Amniotic epithelial cell (primary cell): Measurements from ENCODE around the gene CCDC116.
"Not testable (repeated sequence)": the region's sequence is repeated elsewhere in the genome, so short reads cannot be mapped to it uniquely, and the experiment has no call there.

Experiments
- DNase-seq: peaks from one replicate; pipeline ENCODE4 v3.0.0-alpha.2; 2010; ENCODE audit warnings: low read depth

The CCDC116 gene, protein sequence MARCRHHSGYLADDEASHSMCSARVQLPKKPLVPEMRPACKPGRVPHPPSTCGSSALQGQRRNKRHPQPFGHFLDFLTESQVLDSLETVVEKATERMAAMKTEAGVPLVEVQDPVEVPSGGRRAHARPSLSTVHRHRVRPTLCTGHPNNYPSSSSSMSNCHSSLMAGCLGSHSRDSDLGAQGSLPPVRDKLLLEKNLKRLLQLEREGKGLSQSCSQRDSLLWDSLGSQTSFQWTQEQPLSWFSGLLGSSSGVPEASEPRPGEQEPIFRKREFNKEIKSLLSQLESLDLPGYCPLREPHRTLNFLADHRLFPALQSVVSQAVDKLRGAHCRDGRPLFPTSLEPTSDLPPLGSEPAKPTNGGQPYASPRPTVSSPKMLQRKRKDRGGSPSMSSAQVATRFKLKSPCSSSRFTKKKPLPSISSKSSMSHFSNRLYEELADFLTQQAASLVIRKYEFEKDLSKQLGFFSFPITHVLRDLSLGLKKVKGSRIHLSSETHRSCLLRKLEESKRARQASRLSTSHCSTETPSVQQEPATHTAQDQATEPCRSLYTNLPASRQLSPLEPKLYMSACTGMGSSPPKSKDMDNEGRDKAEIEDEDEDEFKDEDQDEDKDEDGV

DNA sequence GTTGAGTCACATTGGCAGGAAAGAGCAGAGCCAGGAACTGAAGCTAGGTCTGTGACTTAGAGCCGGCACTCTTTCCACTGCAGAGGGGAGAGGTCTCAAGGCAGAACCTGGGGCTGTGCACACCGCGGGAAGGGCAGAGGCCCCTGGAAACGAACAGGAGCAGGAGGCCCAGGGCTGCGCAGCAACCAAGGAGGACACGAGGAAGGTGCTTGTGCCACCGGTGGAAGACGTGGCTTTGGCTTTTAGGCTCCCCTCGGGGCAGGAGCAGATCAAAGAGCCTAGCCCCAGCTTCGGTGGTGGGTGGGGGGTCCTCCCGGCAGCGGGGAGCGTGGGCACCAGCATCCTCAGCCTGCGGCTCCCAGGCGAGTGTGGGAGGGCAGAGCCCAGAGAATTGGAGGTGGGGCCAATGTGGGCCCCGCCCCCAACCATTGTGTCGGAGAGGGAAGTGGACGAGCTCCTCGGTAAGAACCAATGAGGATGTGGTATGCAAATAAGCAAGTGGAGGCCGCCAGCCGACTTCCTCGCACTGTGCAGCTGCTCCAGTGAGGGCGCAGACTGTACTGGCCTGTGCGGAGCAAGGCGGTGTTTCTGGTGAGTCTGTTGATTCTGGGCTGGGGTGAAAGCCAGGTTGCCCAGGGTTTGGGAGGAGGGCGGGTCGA is at the start of gene CCDC116:
TSS of gene CCDC116 (plus strand) at position 524 of the 659 bp plus-strand sequence. CDS start 422 bp downstream, outside the sequence.
- no peak for DNase-seq

DNA sequence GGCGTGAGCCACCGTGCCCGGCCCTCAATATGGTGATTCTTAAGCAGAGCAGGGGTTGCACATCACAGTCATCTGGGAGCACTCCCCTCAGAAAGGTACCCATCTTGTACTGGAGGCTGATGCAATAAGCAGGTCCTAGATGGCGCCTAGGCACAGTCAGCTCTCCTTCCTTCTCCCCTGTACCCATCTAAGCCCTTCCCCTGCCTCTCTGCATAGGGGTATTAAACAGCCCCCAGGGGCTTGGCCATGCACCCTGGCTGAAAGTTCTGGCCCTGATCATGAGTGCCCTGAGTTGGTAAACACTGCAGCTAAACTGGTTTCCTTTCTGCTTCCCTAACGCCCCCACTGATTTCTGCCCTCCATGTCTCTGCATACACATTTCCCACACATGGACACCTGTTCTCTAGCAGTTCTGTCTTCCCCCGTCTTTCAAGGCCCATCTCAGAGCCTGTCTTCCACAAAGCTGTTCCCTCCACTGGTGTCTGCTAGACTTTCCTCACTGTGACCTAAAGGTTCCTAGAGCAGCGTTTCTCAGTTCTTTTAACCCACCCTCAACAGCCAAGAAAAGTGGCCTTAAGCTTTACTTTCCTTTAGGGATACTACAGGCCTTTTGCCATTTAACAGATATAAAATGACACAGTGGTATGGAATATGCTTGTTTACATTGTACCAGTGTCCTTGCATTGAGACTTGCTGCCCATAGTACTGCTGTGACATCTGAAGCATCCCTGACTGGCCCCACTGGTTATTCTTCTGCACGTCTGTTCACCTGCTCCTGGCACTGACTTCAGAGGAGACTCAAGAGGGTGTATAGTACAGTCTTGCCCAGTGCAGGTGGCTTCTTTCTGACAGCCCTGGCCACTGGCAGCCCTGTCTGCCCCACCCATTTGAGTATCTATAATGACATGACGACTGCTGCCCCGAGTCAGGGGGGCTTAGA is 49.5 kb upstream of the CCDC116 start:
- DNase-seq = no peak

DNA sequence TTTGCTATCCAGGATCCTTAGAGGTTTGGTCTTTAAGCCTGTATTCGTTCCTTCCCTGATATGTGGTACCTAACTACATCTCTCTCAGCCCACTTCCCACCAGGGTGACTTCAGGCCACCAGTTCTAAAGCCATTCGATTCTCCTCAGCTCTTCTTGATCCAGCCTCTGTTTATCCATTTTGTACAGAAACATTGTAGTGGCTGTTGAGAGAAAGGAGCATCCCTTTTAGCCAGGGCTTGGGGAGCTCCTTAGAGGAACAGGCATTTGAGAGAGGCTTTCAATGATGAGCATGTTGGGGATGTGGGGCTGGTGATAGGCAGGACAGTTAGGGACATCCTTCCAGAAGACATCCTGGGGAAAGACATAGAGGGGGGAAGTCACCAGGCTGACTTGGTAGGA is 47.2 kb upstream of the CCDC116 start:
- DNase-seq = no peak

DNA sequence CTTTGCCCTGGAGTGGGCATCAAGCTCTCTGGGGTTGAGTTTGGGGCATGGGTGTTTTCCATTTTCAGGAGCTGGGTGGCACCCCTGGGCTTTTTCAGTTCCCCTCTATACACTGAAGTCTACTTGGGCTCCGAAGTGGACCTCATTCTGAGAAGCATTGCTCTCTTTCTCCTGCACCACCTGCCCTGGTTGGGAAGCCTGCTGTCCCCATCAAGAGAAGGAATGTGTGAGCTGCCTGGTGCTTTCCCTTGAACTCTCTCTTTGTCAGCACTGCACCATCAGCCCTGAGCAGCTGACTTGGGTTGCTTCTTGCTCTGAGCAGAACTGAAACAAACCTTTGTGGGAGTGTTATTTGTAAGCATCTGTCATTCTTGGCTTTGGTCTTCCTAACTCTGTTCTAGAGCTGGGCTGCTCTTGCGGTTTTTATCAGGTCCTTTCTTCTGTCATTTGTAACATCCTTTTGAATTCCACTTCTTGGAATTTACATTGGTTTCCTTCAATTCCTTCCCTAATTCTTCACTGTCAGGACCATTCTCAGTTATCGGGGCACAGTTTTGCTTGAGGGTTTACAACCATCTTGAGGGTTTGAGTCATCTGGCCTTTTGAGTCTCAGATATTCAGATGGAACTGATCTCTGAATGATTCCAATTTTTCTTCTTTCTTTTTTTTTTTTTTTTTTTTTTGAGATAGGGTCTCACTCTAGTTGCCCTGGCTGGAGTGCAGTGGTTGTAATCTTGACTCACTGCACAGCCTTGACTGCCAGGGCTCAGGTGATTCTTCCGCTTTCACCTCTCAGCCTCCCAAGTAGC is 44.6 kb upstream of the CCDC116 start:
- peak; percentile 85 for DNase-seq

DNA sequence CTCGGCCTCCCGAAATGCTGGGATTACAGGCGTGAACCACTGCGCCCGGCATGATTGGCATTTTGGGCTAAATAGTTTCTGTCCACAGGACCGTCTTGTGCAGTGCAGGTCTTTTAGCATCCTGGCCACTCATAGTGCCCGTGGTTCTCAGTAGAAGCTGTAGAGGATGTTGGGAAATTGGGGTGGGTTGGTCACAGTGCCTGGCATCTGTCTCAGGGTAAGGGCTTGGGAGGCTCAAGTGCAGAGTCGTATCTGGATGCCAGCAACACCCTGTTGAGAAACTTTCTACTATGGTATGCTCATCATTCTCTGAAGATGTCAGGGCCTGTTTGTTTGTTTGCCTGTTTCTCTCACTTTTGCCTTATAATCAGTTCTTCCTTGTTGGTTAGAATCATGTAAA is 43.2 kb upstream of the CCDC116 start:
- peak; percentile 64 for DNase-seq

DNA sequence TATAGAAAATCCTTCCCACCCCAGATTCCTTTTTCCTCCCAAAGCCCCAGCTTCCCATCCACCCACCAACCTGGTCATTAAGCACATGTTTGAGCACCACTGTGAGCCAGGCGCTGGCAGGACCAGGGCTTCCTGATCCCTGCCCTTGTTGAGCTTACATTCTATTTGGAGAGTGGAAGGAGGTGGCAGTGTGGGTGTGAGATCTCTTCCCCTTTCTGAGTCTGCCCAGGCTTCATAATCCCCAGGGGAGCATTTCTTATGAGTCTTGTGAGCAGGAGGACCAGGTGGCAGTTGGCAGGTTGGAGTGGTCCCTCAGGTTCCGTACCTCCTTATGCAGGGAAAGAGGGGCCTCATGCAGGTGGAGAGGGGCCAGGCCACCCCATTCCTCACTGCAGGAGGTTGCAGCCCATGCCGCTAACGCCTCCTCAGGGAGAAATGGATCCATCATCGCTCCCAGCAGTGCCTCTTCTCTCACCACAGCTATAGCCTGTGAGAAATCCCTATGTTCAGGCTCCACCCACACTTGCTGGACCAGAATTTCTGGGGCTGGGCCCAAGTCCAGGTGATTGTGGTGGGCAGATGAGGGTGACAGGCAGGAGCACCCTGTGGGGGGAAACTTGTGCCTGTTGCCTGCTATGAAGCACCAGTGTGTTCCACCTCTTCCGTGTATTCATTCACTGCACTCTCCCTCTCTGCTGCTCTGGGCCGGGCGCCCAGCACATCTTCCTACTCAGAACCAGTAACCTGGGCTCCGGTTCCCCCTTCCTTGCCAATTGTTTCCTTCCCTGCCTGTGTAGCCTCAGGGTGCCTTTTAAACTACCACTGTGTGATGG is 41.5 kb upstream of the CCDC116 start:
- no peak for DNase-seq

DNA sequence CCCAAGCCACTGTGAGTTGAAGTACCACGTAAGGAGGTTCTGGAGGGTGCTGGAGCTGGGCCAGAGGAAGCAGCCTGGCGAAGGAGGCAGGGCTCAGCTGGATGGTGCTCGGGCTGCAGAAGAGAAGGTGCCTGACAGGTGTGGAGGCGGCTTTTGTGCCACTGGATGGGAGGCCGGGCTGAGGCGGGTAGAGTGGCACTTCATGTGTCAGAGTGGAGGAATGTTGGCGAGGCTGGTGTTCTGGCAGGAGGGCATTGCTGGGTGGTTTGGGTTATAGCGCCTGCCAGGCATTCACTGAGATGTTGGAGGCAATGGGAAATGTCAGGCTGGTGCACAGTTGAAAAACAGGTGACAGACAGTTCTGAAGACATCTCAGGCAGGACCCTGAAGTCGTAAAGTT is 40.9 kb upstream of the CCDC116 start:
- no peak for DNase-seq

DNA sequence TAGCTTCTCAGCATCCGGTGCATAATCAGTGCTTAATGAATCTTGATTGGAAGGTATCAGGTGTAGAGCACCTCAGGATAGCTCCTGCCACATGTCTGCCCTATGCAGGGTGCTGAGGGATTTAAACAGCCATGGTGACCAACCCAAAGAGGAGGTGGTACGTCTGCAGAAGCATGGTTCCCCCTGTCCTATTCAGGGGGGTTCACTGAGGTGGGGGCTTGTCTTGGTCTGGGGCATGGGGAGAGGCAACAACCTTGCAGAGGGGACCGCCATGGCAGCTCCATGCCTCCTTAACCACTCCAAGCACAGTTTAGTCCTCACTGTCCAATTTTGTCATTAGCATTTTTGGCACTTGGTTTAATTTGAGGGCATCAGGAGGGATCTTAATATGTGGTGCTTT is 40.1 kb upstream of the CCDC116 start:
- DNase-seq = no peak

DNA sequence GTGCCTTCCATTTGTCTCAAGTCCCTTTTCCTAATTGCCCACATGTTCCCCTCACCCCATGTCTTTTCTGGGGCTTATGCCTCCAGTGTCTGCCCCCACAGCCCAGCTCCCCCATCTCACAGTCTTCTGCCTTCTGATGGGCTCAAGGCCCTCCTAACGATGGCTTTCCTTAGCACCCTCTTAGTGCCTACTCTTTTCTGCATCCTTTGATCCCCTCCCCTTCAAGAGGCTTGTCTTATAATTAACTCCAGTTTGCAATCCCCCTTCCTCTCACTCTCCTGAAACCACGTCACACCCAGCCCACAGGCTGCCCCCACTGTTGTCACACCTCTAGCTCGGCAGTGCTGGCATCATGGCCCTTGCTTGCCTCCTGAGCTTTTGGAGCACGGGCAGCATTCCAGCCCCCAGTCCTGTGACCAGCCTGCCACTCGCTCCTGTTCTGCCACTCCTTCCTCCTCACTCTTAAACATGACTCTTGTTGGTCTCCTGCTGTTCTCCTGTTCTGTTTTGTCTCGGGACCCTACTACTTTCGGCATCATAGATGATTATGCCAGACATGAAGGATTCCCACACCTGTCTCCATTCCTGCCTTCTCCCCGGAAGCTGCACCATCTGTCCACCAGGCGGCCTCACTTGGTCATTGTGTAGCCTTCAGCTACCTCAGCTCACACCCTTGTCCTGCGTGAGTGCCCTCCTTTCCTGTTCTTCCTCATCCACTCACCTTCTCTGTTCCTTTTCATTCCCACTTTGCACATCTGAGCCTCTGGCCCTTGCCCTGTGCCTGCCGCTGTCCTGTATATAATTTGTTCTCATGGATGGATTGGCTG is 38.9 kb upstream of the CCDC116 start:
- no peak for DNase-seq

DNA sequence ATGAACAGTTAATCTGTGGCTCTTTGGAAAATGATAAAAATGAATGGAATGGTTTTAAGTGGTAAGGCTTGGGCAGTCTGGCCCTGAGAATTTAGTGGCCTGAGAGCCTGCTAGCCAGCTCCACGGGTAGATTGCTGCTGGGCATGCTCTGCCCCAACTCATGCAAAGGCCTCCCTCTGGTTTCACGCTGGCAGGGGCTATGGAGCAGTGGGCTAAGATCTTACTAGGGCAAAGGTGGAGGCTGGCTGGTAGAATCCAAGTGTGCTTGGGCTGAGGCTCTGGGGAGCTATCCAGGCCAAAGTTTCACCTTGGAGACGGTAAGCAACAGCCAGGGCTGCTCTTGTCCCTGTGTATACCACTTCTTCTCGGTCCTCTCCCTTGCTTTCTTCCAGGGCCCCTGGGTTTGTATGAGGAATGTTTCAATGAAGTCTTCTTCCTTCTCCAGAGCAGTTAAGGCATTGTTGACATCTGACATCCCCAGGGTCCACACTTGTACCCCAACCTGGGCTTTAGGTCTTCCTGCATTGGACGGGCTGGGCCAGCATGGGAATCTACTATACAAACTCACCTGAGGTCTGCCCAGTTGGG is 37.6 kb upstream of the CCDC116 start:
- DNase-seq = peak; percentile 55

DNA sequence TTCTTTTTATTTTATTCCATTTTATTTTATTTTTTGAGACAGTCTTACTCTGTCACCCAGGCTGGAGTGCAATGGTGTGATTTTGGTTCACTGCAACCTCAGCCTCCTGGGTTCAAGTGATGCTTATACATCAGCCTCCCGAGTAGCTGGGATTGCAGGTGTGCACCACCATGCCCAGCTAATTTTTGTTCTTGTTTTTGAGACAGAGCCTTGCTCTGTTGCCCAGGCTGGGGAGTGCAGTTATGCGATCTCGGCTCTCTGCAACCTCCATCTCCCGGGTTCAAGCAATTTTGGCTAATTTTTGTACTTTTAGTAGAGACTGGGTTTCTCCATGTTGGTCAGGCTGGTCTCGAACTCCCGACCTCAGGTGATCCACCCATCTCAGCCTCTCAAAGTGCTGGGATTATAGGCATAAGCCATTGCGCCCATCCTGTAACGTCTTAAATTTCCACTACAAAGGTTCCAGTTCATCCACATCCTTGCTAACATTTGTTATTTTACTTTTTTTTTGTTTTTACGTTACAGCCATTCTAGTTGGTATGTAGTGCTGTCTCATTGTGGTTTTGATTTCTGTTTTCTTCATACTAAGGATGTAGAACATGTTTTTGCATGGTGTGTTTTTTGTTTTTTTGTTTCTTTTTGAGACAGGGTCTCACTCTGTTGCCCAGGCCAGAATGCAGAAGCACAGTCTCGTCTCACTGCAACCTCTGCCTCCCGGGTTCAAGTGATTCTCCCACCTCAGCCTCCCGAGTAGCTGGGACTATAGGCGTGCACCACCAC is 36.0 kb upstream of the CCDC116 start:
- not testable (repeated sequence) for DNase-seq

DNA sequence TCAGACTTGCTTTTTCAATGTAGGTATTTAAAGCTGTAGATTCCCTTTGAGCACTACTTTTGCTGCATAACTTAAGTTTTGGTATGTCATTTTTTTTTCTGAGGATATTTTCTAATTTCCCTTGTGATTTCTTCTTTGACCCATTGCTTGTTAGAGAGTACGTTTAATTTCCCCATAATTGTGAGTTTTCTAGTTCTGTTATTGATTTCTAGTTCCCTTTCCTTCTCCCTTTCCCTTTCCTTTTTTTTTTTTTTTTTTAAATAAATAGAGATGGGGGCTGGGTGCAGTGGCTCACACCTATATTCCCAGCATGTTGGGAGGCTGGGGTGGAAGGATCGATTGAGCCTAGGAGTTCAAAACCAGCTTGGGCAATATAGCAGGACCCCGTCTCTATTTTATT is 34.3 kb upstream of the CCDC116 start:
- DNase-seq = no peak

DNA sequence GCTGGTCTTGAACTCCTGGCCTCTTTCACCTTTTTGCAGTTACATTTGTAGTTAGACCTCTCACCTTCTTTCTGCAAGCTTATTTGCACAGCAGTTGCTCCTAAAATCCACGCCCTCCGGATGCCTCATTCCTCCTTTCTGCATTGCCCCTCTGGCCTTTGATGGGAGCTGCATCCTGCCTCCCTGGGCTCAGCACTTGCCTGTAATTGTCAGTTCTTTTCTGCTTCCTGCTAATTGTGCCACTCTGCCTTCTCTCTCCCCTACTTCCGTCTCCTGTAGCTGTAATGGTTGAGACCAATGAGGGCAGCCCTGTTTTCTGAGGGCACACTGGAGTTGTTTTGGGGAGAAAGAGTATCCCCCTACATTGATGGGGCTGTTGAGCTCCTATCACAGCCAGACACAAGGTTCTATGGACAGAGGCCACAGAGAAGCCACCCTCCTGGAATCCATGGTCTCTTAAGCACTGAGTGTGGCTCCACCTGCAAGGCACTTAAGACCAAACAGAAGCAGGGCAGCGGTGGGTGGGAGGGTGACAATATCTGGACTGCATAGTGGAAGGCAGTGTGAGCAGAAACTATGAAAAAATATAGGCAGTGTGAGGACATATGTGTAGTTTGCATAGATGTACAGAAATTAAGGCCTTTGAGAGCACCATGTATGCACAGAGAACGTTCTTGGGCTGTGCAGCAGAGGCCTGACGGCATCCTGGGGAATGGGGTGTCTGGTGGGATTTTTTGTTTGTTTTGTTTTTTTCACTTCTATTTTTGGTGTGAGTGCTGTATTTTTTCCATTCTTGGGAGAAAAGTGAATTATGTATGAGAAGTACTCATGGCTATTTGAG is 33.3 kb upstream of the CCDC116 start:
- no peak for DNase-seq

DNA sequence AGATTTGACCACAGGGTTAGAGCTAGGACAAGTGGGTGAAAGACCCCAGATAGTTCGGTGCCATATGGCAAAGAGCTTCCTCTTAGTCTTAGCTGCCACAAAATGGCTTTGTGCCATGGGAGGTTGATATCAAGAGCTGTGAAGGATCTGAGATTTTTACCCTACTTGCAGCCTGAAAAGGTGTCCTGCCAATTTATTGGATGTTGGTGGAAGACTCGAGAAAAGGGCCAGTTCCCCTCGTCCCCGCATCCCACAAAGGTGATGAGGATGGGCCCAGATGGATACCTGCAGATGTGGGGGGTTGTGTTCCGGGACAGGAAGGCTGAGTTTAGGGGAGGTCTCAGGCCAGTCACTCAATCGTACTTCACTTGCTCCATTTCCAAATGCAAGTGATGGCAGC is 30.0 kb upstream of the CCDC116 start:
- no peak for DNase-seq

DNA sequence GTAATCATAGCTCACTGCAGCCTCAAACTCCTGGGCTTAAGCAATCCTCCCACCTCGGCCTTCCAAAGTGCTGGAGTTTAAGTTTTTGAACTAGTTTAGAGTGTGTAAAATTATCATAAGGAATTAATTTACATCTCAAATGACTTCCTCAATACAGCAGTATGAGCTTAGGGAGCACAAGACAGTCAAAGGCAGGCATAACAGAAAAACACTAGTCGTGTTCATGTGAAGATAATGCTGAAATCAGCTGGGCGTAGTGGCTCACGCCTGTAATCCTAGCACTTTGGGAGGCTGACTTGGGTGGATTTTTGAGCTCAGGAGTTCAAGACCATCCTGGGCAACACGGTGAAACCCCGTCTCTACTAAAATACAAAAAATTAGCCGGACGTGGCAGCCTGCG is 28.6 kb upstream of the CCDC116 start:
- DNase-seq = no peak

DNA sequence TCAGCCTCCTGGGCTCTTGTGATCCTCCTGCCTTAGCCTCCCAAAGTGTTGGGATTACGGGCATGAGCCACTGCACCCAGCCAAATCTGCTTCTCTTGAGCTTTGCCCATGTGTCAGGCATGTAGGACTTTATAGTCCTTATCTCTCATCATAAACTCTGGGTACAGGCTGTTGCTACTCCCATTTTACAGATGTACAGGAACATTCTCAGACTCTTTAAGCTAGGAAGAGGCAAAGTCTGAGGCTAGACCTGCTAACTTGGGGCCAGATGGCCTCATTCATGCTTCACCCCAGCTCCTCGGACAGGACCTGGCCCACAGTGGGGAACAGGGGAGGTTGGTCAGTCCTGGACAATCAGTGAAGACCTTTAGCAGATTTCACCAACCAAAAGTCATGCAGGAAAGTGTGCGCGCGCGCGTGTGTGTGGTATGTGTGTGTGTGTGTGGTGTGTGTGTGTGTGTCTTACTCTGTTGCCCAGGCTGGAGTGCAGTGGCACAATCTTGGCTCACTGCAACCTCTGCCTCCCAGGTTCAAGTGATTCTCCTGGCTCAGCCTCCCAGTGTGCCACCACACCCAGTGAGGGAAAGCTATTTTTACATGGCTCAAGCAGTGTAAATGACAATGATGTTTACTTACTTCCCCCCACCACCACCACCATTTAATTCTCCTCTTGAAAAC is 26.5 kb upstream of the CCDC116 start:
- DNase-seq = no peak

DNA sequence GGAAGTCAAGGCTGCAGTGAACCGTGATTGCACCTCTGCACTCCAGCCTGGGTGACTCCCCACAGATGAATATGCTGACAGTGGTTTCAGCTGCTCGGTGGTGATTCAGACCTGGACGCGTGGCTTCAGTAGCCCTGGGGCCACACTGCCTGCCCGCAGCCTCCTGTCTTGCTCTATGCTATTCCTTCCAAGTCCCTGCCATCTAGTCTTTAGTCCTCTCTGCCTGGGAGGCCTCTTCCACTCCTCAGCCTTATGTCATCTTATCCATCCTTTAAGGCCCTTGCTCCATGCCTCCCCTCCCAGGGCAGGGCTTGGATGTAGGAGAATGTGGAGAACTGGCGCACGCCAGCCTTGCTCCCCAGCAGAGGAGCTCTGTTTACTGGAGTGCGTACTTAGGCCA is 25.8 kb upstream of the CCDC116 start:
- DNase-seq = no peak
